Thyroid gland (tissue), 4 donors: ENCODE results near the gene HDGFL3.

Source experiments
- POLR2A ChIP-seq, 2 donors: fragments of 450-650 bp; IDR thresholded peaks; one replicate each; pipeline ENCODE4 v1.6.1; 2017; ENCODE audit warnings: antibody characterized with exemption in 2 of 2, mild to moderate bottlenecking in 2 of 2, moderate library complexity in 1 of 2
- TF ChIP-seq, protein P1 (sequence below), 6 experiments: fragments of 200-600 bp in 3 of 6; fragments of 450-650 bp in 3 of 6; sonication (generic) in 3 of 6; IDR thresholded peaks; one replicate each; pipeline ENCODE4 v1.5.1; 2016 to 2019; ENCODE audit warnings: antibody characterized with exemption in 6 of 6, mild to moderate bottlenecking in 2 of 6, inconsistent platforms in 1 of 6, moderate library complexity in 1 of 6

DNA sequence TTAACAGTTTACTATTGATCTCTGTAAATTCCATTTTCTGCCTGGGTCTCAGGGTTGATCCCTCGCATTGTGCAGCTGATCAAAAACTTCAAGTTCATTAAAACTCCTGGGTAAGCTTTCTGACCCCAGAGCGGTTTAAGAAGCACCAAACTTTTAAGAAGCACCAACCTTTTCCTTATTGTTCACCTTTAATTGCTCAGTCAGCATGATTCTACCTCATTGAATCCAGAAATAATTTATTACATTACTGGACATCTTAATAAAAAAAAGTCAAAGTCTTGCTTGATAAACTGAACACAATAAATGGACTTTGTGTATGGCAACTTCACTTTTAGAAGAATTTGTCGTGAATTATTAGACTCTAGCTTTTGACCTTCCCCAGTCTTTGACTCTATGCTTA, 46.9 kb downstream of the HDGFL3 start:
- TF ChIP-seq, protein P1, sequence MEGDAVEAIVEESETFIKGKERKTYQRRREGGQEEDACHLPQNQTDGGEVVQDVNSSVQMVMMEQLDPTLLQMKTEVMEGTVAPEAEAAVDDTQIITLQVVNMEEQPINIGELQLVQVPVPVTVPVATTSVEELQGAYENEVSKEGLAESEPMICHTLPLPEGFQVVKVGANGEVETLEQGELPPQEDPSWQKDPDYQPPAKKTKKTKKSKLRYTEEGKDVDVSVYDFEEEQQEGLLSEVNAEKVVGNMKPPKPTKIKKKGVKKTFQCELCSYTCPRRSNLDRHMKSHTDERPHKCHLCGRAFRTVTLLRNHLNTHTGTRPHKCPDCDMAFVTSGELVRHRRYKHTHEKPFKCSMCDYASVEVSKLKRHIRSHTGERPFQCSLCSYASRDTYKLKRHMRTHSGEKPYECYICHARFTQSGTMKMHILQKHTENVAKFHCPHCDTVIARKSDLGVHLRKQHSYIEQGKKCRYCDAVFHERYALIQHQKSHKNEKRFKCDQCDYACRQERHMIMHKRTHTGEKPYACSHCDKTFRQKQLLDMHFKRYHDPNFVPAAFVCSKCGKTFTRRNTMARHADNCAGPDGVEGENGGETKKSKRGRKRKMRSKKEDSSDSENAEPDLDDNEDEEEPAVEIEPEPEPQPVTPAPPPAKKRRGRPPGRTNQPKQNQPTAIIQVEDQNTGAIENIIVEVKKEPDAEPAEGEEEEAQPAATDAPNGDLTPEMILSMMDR (IDR thresholded peaks at IDR 0.05): no peak
- no peak for TF ChIP-seq POLR2A (IDR thresholded peaks at IDR 0.05)
